Measurements from ENCODE around the gene NDUFS7. TPM values are rescaled to one million over a fixed set of nuclear protein-coding genes. Genes with fewer than 3 reads are reported as not detected.
"Not testable (repeated sequence)": the region's sequence is repeated elsewhere in the genome, so short reads cannot be mapped to it uniquely, and the experiment has no call there.

The NDUFS7 gene
- total and polyA plus RNA-seq, 9 of the 15 experiments (the other 6 are each of a cell fraction or from before 2014, with no cell fraction given) = 6.0 to 271 (median 60.6) TPM

GRCh38 chr19:1418951-1419738 is 35.4 kb downstream of the NDUFS7 start (continued):
- TF ChIP-seq, protein P1, sequence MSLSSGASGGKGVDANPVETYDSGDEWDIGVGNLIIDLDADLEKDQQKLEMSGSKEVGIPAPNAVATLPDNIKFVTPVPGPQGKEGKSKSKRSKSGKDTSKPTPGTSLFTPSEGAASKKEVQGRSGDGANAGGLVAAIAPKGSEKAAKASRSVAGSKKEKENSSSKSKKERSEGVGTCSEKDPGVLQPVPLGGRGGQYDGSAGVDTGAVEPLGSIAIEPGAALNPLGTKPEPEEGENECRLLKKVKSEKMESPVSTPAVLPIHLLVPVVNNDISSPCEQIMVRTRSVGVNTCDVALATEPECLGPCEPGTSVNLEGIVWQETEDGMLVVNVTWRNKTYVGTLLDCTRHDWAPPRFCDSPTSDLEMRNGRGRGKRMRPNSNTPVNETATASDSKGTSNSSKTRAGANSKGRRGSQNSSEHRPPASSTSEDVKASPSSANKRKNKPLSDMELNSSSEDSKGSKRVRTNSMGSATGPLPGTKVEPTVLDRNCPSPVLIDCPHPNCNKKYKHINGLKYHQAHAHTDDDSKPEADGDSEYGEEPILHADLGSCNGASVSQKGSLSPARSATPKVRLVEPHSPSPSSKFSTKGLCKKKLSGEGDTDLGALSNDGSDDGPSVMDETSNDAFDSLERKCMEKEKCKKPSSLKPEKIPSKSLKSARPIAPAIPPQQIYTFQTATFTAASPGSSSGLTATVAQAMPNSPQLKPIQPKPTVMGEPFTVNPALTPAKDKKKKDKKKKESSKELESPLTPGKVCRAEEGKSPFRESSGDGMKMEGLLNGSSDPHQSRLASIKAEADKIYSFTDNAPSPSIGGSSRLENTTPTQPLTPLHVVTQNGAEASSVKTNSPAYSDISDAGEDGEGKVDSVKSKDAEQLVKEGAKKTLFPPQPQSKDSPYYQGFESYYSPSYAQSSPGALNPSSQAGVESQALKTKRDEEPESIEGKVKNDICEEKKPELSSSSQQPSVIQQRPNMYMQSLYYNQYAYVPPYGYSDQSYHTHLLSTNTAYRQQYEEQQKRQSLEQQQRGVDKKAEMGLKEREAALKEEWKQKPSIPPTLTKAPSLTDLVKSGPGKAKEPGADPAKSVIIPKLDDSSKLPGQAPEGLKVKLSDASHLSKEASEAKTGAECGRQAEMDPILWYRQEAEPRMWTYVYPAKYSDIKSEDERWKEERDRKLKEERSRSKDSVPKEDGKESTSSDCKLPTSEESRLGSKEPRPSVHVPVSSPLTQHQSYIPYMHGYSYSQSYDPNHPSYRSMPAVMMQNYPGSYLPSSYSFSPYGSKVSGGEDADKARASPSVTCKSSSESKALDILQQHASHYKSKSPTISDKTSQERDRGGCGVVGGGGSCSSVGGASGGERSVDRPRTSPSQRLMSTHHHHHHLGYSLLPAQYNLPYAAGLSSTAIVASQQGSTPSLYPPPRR (CRISPR knock-in tag; IDR thresholded peaks at IDR 0.05; ENCODE audit: borderline replicate concordance) = no peak

DNA sequence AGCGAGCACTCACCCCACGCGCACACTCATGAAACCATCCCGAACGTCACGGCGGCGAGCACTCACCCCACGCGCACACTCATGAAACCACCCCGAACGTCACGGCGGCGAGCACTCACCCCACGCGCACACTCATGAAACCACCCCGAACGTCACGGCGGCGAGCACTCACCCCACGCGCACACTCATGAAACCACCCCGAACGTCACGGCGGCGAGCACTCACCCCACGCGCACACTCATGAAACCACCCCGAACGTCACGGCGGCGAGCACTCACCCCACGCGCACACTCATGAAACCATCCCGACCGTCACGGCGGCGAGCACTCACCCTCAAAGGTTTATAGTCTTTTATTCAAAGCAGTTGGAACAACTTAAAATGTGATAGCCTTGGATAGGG is 36.4 kb downstream of the NDUFS7 start:
- in situ Hi-C loops (cut with MboI); ATAC-seq; H3K27me3 ChIP-seq (ENCODE audit: control insufficient read depth in 2 of 2, insufficient read depth in 2 of 2, low read length in 2 of 2); intact Hi-C loops (cut with micrococcal nuclease); H3K9ac ChIP-seq (ENCODE audit: insufficient read depth in 1 of 2, low read depth in 2 of 2, low read length in 2 of 2); H3K9me3 ChIP-seq (replicated peaks; ENCODE audit: control insufficient read depth, insufficient read depth, low read depth, low read length); FAIRE-seq; H3K27ac ChIP-seq (ENCODE audit: extremely low read depth, low read depth, low read length); CTCF ChIA-PET (ENCODE audit: low intra/inter-chr PET ratio); DNase-seq (ENCODE audit: extremely low read depth in 1 of 4, low spot score in 3 of 4); H3K4me2 ChIP-seq (ENCODE audit: insufficient read depth, low read length); BruUV-seq (replicated peaks); H2AFZ ChIP-seq (ENCODE audit: low read depth, low read length); H3K4me3 ChIP-seq: not testable (repeated sequence)
- H3K36me3 ChIP-seq (ENCODE audit: control insufficient read depth, insufficient read depth, low read length) = peaks cover 94% of the 10 kb centered on the region
- WGBS (ENCODE audit: insufficient coverage, low coverage, missing lambda C conversion rate) = 93% methylated on average over 3 of the region's 43 CpGs
- H4K20me1 ChIP-seq (replicated peaks; ENCODE audit: control insufficient read depth, insufficient read depth, low read length) = peaks cover 53% of the 10 kb centered on the region
- H3K9me1 ChIP-seq (ENCODE audit: control insufficient read depth, insufficient read depth, low read length) = peaks cover 22% of the 10 kb centered on the region
- peaks cover 90% of the 10 kb centered on the region for H3K79me2 ChIP-seq (ENCODE audit: control insufficient read depth, insufficient read depth, low read length)
- peaks cover 17 to 60% of the 10 kb centered on the region in 2 experiments for H3K4me1 ChIP-seq (replicated peaks in 1 of 2; ENCODE audit: control insufficient read depth in 2 of 2, insufficient read depth in 2 of 2, low read length in 2 of 2)
- TF ChIP-seq POLR2G (IDR thresholded peaks at IDR 0.05; ENCODE audit: low read depth, low read length) (peak; percentile 60), RBM22 (IDR thresholded peaks at IDR 0.05; ENCODE audit: low read depth, low read length, poor library complexity, severe bottlenecking) (peak; percentile 67)
- POLR2A ChIA-PET = interaction anchor here (0.6 kb wide), 1 partner anchor 50 kb away, joined by 3 read pairs; no protein-coding TSS in a partner anchor
